Measurements from ENCODE around the gene NPTX2.
"Not testable (repeated sequence)": the region's sequence is repeated elsewhere in the genome, so short reads cannot be mapped to it uniquely, and the experiment has no call there.

Gene NPTX2, protein sequence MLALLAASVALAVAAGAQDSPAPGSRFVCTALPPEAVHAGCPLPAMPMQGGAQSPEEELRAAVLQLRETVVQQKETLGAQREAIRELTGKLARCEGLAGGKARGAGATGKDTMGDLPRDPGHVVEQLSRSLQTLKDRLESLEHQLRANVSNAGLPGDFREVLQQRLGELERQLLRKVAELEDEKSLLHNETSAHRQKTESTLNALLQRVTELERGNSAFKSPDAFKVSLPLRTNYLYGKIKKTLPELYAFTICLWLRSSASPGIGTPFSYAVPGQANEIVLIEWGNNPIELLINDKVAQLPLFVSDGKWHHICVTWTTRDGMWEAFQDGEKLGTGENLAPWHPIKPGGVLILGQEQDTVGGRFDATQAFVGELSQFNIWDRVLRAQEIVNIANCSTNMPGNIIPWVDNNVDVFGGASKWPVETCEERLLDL

DNA sequence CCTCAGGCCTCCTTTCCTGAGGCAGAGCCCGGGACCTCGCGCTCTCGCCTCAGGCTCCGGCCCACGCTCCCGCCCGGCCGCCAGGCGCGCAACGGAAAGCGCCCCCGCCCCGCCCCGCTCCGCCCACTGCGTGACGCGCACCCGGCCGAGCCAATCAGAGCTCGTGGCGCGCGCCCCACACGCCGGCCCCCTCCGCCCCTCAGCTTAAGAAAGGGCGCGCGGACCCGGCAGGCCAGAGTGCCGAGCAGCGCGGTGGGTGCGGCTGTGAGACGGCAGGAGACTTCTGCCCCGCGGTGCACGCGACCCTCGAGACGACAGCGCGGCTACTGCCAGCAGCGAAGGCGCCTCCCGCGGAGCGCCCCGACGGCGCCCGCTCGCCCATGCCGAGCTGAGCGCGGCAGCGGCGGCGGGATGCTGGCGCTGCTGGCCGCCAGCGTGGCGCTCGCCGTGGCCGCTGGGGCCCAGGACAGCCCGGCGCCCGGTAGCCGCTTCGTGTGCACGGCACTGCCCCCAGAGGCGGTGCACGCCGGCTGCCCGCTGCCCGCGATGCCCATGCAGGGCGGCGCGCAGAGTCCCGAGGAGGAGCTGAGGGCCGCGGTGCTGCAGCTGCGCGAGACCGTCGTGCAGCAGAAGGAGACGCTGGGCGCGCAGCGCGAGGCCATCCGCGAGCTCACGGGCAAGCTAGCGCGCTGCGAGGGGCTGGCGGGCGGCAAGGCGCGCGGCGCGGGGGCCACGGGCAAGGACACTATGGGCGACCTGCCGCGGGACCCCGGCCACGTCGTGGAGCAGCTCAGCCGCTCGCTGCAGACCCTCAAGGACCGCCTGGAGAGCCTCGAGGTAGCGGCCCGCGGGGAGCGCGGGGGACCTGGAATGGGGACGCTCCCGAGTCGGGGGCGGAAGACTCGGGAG lies at the start of gene NPTX2:
Gene NPTX2, plus strand, starts transcription at position 235 of the 909 bp plus-strand sequence. Its CDS starts 177 bp downstream, at position 412.
- peak; percentile 33 for DNase-seq (ENCODE audit: low spot score)

DNA sequence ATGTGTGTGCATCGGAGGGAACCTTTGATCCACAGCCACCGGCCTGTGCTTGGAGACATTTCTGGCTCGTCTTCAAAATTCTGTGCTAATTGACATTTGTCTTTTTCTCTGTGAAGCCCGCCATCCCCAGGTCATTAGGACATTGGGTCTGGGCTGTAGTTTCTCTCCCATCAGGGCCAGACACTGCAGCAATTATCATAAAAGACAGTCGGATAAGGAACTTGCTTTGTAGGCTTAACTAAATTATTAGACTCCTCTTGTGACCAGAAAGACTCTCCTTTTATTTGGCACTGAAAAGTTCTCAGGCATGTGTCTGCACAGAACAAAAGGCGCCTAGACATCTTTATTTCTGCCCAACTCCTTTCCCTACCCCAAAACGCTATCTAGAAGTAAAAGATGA lies 49.1 kb upstream of the NPTX2 start:
- DNase-seq (ENCODE audit: low spot score), result no peak

DNA sequence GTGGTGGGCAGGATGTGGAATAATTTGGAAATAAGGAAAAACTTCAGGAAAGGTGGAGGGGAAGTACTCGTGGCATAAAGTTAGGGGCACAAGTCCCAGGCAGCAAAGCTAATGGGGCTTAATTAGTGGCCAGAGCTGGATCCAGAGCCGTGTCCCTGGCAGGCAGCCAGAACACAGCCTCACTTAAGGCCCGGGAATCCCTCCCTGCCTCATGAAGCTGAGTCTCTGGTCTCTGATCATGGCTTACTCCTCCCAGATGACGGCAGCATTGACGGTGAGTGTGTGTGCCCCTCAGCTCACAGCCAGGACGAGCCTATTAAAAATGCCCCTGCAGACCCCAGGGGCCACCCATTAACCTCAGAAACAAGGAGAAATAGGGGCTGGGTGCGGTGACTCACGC lies 48.2 kb upstream of the NPTX2 start:
- DNase-seq (ENCODE audit: low spot score), result no peak

DNA sequence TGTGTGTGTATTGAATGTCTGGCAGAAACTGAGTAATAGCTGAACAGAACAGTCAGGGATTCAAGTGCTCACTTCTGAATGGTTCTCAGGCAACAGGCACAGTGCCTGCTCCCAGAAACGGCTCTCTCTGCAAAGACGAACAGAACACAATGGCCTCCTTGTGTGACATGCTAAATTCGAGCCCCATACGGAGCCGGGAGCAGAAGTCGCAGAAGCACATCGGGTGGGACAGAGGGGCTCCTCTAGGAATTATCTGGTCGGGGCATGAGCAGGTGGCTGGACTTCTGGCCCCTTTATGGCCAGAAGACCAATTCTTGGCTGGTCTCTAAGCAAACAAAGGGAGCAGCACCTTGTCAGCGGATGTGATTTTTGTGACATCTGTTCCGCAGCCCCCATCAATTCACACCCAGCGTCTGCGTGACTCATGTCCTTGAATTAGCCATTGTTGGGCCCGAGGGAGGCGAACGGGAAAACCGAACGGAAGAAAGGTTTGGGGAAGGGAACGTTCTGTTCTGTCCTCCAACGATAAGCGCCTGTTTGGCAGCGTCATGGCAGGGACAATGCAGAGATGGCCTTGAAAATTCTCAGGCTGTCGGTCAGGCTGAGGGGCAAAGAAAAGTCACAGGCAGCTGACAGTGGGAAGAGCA lies 47.3 kb upstream of the NPTX2 start:
- DNase-seq (ENCODE audit: low spot score), result no peak

DNA sequence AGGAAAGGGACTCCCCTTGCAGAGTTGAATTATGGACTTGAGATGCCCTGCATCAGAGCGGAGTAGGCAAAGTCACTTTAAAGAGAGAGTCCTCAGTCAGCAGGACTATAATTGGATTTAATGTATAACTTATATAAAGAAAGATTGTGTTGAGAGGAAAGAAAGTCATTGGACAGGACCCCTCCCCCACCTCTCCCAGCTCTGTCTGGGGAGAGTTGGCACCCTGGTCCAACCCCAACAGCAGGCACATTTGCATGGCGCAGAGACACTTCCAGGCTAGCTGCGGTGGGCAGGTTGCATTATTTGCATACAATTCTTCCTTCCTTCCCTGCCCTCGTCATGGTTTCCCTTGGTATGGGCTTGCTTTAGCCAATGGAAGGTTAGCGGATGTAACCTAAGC lies 46.1 kb upstream of the NPTX2 start:
- no peak for DNase-seq (ENCODE audit: low spot score)

DNA sequence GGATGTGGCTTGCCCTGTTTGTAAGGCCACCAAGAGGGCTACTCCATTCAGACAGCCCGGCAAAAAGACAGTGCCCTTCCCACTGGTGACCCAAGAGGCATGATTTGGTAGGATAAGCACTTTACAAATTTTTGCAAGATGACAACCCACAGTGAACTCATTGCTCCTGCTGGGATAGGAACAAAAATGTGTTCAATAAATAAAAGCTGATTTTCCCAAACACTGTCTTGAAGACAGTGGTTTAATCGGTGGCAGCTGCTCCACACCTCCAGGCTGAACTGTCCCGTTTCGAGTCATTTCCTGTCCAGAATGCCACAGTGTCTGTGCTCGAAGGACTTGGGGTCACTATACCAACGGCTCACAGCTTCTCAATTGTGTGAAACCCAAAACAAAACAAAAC lies 45.1 kb upstream of the NPTX2 start:
- DNase-seq (ENCODE audit: low spot score), result no peak

DNA sequence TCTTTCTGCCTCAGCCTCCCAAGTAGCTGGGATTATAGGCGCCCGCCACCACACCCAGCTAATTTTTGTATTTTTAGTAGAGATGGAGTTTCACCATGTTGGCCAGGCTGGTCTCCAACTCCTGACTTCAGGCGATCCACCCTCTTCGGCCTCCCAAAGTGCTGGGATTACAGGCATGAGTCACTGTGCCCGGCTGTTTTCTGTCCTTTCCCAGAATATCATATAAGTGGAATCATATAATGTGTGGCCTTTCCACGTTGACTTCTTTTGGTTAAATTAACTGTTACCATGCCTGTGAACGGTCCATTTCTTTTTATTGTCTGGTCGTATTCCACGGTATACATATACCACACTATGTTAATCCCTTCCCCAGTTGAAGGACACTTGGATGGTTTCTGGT lies 44.4 kb upstream of the NPTX2 start:
- not testable (repeated sequence) for DNase-seq (ENCODE audit: low spot score)

DNA sequence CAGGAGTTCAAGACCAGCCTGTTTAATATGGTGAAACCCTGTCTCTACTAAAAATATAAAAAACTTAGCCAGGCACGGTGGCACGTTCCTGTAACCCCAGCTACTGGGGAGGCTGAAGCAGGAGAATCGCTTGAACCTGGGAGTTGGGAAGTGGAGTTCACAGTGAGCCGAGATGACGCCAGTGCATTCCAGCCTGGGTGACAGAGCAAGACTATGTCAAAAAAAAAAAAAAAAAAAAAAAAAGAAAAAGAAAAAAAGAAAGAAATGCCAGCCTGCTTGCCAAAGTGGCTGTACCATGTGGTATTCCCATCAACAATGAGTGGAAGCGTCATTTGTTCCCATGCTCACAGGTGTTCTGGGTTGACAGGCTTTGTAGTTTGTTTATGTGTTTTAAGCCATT lies 43.3 kb upstream of the NPTX2 start:
- no peak for DNase-seq (ENCODE audit: low spot score)

DNA sequence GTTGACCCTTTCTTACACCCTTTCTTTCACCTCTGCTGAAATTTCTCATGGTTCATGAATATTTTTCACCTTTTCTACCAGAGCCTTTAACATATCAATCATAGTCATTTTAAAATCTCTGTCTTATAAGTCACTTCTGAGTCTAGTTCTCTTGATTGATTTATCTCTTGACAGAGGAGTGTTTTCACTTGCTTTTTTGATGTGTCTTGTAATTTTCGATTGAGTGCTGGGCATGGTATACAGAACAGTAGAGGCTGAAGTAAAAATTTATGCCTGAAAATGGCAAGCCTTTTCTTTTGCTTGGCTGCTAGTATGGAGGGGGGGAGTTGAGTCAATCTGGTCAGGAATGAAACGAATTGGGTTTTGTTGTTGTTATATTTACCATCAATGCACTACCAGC lies 41.2 kb upstream of the NPTX2 start:
- no peak for DNase-seq (ENCODE audit: low spot score)

DNA sequence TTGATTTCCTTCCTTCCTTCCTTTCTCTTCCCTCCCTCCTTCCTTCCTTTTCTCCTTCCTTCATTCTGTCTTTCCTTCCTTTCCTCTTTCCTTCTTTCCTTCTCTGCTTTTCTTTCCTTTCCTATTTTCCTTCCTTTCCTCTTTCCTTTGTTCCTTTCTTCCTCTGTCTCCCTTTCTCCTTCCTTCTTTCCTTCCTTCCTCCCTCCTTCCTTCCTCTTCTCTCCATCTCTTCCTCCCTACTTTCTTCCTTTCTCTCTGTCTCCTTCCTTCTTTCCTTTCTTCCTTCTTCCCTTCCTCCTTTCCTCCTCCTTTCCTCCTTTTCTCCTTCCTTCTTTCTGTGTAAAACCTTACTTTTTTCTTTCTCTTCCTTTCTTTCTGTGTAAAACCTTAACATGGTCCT lies 32.3 kb upstream of the NPTX2 start:
- DNase-seq (ENCODE audit: low spot score), result no peak

DNA sequence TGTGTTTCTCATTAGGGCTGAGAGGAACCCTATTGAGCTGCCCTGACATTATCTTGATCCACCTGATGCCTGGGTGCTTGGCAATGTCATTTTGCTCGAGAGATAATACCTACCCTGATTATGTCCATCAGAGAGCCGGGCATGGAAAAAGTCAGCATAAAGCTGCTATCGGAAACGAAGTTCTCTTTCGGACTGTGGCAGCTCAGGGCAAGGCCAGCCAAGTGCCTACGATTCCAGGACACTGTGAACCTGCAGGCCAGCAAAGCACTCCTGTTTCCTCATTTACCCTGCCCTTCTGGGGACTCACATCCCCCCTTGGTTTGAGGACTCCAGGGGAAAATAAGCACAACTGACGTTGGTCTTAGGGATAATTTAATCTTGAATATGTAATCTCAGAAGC lies 25.2 kb upstream of the NPTX2 start:
- no peak for DNase-seq (ENCODE audit: low spot score)

DNA sequence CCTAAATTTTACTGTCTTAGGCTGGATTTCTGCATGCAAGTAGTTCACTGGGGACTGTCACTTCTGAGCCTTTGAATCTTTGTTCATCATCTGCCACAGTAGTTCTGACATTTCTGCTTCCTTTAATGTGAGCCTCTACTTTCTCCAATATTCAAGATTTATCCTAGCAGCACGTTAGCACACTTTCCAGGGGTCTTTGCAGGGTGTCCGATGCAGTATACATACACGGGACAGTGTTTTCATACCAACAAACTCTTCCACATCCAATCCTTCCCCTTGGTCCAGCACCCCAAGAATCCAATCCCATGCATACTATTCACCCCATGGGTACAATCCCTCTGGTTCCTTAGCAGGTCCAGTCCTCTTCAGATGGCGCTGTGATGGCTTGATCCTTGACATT lies 22.7 kb upstream of the NPTX2 start:
- DNase-seq (ENCODE audit: low spot score), result no peak

DNA sequence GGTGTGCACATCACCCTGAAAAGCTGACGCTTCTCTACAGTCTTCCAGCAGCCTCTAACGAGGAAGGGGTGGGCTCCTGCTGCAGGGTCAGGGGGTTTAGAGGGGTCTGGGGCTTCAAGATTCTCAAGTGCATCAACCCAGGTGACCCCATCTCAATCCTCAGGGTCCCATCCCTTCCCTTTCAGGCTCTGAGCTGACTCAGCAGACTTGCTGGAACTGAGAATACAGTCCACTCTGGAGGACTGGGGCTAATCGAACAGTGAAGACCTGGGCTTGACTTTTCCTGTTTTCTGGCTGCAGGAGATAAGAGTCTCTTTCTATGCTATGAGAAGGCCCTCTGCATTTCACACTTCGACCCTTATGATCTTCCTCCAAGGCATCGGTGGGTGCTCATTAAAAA lies 22.3 kb upstream of the NPTX2 start:
- DNase-seq (ENCODE audit: low spot score), result no peak

DNA sequence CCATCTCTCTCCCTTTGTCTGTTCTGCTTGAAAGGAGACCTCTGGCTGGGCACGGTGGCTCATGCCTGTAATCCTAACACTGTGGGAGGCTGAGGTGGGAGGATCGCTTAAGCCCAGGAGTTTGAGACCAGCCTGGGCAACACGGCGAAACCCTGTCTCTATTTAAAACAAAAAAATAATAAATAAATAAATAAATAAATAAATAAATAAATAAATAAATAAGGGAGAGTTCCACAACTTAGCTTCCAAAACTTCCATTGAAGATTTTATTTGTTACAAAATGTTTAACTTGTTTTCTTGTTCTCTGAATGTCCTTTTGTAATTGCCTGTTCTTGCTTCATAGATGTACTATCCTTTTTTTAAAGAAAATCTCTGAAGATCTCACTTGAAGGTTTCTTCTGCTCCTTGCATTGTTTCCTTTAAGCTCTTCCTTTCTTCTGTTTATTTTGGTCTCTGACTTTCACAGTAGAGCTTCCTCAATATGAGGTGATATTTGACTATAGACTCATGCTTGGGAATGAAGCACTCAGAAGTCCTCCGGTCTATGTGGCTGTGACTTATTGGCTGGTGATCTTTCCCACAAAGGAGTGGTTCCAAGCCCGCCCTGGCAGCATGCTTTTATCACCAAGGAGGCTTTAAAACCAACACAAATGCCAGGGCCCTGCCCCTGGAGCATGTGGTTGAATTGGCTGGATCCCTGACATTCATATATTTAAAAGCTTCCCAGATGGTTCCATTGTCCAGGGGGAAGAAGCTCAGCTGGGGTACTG lies 18.1 kb upstream of the NPTX2 start:
- DNase-seq (ENCODE audit: low spot score), result no peak

DNA sequence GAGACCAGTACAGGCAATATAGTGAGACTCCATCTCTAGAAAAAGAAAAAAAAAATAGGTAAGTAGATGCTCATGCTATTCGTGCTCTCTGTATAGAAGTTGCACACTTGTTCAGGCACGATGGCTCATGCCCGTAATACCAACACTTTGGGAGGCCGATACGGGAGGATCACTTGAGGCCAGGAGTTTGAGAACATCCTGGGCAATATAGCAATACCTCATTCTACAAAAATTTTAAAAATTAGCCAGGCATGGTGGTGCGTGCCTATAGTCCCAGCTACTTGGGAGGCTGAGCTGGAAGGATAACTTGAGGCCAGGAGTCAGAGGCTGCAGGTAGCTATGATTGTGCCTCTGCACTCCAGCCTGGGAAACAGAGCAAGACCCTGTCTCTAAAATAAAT lies 17.2 kb upstream of the NPTX2 start:
- no peak for DNase-seq (ENCODE audit: low spot score)

DNA sequence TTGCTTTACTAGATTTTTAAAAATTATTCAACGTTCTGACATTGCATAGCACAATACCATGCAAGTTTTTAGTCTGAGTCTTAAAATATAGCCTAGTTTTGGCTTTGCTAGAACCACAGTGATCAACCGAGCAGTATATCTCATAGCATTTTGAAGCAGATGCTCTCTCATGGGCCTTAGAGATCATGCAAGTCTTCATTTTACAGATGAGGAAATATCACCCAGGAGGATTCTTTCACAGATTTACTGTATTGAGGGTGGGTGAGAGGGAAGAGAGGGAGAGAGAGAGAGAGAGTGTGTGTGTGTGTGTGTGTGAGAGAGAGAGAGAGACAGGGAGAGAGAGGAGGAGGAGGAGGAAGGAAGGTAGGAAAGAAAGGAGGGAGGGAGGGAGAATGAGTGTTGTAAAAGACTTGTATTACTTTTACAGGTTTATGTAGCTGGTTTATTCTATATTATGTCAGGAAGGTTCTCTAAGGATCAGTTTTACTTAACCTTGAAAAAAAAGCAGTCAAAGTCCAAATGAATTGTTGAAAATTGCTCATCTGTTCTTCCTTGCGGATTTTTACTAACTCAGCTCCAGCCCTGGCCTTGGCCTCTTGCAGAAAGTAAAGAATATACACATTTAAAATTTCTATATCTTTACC lies 14.2 kb upstream of the NPTX2 start:
- no peak for DNase-seq (ENCODE audit: low spot score)

DNA sequence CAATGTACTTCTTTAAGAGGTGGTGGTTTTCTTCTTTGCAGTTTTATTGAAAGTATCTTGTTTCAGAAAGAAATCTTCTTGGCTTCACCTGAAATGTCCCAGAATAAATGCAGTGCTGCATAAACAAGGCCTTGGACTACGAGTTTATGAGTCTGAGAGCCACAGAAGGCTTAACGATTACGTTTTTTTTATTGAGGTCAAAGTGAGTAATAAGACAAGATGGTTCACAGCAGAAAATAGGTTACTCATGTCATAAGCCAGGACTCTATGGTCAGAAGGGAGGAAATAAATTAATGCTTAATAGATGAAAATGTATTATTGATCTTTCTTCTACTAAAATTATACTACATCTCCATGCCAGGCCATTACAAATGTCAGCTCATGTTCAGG lies 13.7 kb upstream of the NPTX2 start:
- no peak for DNase-seq (ENCODE audit: low spot score)

DNA sequence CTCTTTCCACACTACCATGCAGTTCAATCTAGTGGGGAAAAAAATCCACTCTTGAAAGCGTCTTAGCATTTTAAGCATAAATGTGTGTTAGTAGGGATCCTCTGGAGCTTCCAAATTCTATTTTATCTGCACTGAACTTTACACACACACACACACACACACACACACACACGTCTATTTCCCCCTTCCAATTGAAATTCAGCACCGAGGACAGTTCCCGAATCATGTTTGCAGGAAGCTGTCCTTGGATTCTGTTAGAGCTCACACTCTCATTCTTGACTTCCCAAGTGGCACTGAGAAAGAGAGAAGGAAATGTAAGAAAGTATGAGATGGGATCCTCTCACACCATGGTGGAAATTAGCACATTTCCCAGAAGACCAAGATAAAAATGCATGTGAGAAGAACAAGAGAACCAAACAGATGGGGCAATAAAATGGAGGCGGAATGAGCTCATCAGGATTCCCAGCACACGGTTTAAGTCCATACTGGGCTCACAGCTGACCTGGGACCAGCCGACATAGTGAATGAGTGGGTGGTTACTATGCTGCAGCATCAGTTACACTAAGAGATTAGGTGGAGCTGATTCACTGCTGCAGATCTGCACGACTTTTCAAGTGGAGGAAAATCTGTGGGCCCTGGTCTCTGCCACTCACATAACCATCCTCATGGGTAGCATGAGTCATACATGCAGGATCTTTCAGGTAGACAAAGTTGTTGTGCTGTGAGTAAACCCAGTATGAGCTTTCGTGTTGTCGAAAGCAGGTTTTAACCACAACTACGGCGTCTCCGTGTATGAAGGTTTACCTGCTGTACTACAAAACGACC lies 3.3 kb upstream of the NPTX2 start:
- DNase-seq (ENCODE audit: low spot score), result no peak

DNA sequence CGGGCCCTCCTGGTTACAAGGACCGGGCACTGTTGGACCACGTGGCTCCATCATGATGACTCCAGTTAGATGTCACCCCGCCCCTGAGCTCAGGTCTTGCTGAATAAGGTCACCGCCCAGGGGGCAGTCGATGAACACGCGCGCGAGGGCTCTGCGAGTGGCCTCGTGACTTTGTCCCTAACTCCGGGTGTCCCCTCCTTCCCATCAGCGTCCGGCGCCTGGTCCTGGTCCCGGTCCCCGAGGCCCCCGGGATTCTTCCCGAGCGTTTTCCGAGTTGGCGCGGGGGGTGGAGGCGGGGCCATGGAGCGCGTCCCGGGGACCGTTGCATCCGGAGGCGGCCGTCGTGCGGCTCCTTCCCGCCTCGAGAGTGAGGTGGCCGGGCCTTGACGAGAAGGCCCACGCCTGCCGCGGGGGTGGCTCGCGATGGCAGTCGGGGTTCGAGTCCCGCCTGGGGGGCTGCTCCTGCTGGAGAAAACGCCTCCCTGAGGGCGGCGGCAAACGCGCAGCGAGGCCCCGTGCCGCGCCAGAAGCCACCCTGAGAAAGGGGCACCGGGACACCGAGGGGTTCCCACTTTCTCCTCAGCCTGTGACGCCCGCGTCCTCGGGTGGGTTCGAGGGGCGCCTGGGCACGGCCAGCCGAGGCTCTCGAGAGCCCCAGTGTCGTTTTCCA lies 569 bp upstream of the NPTX2 start:
- DNase-seq (ENCODE audit: low spot score), result no peak

DNA sequence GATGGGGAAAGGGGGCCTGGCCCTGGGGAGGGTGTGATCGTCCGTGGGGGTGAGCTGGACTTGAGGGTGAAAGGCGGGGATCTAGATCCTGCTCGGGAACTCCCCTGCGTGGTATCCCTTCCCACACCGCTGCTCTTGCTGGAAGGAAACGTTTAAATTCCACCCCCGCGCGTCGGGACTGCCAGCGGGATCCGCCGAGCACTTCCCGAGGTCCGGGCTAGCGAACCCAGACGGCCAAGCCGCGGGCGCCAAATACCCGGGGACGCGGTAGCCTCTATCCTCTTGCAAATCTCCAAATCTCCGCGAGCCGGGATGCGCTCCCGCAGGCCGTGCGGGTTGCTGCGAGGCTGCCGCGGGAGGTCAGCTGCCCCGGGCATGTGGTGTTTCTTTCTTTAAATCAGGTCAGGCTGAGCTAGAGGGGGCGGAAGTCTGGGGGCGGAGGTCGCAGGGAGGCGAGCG lies 904 bp downstream of the NPTX2 start:
- no peak for DNase-seq (ENCODE audit: low spot score)

All from AG20443 (cell line).